ENCODE results near the gene TBL2. TPM values are rescaled to one million over a fixed set of nuclear protein-coding genes. Genes with fewer than 3 reads are reported as not detected.
"Not testable (repeated sequence)": the region's sequence is repeated elsewhere in the genome, so short reads cannot be mapped to it uniquely, and the experiment has no call there.

Gene TBL2
- total RNA-seq, 1 donor from 2014 or later: 35.5 TPM

DNA sequence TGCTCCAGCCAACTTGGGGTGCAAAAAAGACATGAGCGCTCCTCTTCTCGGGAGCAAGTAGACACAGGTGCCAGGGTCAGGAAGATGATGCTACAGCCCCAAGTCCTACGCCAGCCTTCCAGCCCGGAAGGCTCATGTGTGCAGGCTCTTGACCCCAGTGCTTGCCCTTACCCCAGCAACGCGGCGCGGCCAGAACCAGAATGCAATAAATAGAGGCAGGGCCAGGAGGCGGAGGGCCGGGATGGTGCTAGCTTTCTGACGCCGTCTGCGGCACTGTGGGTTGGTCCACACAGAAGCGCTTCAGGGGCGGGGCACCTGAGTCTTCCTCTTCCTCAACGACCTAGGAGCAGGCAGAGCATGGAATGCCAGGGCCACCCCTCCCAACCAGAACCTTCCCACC is 41.3 kb downstream of the TBL2 start:
- intact Hi-C loops (cut with micrococcal nuclease): no loop called here

DNA sequence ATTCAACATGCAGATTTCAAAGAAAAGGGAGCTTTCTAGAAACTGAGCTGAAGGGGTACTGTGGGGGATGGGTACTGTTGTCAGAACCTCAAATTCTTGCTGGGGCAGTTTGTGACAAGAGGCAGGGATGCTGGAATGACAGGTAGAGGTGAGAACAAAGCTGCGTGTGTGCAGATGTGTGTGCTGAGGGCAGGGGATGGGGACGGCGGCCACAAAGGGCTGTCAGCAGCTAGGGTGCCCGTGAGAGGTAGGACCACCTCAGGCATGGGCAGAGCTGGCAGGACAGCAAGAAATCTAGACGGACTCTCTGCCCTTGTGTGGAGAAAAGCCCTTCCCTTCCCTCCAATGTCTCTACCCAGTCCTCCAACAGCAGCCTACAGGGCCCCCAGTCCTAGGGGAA is 41.9 kb downstream of the TBL2 start:
- intact Hi-C loops (cut with micrococcal nuclease): no loop called here

DNA sequence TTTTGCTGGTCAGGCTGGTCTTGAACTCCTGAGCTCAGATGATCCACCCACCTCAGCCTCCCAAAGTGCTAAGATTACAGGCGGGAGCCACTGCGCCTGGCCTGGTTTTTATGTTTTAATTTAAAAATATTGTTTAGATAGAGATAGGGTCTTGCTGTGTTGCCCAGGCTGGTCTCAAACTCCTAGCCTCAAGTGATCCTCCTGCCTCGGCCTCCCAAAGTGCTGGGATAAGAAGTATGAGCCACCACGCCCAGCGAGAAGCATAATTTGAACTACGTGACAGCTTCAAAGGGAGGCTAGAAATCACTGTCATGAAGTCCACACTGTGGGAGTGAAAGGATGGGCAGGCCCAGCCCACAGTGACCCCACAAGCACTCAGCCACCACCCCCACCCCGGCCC is 42.5 kb downstream of the TBL2 start:
- intact Hi-C loops (cut with micrococcal nuclease): not testable (repeated sequence)

DNA sequence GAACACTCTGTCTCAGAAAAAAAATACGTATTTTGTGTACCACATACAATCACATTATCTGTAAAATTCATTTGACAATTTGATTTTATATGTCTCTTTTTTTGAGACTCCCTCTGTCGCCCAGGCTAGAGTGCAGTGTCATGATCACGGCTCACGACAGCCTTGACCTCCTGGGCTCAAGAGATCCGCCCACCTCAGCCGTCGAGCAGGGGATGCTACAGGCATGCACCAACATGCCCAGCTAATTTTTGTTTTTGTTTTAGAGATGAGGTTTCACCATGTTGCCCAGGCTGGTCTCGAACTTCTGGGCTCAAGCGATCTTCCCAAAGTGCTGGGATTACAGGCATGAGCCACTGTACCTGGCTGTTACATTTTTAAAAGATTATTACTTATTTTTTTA is 44.6 kb downstream of the TBL2 start:
- intact Hi-C loops (cut with micrococcal nuclease): no loop called here

DNA sequence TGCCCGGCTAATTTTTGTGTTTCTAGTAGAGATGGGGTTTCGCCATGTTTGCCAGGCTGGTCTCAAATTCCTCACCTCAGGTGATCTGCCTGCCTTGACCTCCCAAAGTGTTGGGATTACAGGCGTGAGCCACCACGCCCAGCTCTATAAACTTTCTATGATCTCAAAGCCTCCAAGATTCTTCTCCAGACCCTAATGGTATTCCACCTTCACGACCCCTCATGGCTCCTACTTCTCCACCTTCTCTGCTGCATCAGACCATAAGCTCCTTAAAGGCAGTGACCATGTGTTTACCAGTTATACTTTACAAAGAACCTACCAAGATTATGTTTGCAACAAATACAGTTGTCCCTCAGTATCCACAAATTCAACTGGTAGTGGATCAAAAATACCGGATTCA is 46.2 kb downstream of the TBL2 start:
- intact Hi-C loops (cut with micrococcal nuclease): no loop called here

DNA sequence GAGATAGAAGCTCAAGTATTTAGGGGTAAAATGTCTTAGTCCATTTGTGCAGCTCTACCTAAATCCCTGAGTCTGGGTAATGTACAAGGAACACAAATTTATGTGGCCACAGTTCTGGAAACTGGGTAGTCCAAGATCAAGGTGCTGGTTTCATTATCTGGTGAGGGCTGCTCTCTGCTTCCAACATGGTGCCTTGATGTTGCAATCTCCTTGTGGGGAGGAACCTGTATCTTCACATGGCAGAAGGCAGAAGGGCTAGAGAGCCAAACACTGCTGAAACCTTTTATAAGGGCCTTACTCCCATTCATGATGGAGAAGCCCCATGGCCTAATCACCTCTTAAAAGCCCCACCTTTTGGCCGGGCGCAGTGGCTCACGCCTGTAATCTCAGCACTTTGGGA is 47.6 kb downstream of the TBL2 start:
- intact Hi-C loops (cut with micrococcal nuclease): no loop called here

DNA sequence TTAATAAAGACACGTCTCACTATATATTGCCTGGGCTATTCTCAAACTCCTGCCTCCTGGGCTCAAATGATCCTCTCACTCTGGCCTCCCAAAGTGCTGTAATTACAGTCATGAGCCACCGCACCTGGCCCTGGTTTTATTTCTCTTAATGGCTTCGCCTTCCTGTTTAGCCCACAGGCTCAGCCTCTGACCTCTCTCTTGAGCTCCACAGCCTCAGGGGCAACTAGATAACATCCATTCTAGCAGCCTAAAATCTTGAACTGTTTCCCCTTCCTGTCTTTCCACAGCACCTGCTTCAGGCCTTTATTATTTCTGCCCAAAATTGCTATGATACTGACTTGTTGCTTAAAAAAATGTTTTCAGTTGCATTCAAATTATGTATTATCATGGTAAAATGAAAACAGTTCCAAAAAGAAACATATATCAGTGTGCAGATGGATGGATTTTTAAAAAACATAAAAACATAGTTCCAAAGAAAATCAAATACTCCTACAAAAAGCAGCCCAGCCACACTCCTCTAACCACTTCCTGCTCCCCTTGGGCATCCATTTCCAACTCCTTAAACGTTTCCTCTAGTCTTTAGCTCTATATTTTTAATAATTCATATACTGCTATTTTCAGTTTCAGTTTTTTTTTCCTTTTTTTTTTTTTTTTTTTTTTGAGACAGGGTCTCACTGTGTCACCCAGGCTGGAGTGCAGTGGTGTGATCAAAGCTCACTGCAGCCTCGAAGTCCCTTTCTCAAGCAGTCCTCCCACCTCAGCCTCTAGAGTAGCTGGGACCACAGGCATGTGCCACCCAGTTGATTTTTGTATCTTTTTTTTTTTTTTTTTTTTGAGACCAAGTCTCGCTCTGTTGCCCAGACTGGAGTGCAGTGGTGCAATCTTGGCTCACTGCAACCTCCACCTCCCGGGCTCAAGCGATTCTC is 51.2 kb downstream of the TBL2 start:
- intact Hi-C loops (cut with micrococcal nuclease): no loop called here

DNA sequence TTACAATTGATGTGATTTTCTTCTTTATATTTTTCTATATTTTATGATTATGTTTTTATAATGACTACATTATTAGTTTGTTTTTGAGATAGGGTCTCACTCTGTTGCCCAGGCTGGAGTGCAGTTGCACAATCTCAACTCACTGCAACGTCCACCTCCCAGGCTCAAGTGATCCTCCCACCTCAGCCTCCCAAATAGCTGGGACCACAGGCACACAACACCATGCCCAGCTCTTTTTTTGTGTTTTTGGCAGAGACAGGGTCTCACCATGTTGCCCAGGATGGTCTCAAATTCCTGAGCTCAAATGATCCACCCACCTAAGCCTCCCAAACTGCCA is 52.3 kb downstream of the TBL2 start:
- intact Hi-C loops (cut with micrococcal nuclease): not testable (repeated sequence)

DNA sequence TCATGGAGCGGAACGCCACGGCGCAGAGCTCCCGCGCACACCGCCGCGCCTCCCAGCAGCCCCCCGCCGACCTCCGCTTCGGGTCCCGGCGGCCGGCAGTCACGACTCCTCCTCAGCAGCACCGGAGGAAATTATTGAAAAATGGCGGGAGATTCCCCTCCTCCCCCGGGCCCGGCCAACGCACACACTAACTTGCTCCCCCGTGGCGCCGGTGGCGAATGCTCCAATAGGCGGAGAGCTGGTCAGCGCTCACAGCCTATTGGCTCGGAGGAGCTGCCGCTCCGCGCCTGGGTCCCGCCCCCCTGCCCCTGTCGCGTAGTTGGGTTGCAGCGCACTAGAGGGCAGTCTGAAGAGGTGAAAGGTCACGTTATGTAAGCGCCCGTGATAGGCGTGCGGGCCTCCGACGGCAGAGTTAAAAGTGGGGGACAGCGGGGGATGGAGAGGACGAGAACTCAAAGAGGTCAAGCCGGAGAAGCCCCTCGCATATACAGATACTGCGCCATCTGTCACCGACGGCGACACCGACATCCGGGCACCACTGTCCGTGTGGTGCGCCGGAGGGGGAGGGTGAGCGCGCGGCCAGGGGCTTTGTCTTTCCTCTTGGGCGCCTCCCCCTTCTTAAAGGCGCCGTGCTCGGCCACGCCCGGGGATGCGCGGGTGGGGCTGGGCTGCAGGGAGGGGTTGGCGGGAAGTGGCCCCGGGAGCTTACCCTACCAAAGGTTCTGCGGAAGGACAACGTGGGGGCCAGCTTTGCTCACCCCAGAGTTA is 56.1 kb downstream of the TBL2 start, which contains the start of gene BAZ1B:
Gene BAZ1B, minus strand, starts transcription at position 189 of the 768 bp plus-strand sequence. CDS start 360 bp downstream, outside the sequence.
- intact Hi-C loops (cut with micrococcal nuclease): loop anchor here (1.0 to 5.0 kb wide), 10 partner anchors 35 to 695 kb away; partner anchors contain the start of genes ABHD11, BCL7B, BUD23 and DNAJC30

DNA sequence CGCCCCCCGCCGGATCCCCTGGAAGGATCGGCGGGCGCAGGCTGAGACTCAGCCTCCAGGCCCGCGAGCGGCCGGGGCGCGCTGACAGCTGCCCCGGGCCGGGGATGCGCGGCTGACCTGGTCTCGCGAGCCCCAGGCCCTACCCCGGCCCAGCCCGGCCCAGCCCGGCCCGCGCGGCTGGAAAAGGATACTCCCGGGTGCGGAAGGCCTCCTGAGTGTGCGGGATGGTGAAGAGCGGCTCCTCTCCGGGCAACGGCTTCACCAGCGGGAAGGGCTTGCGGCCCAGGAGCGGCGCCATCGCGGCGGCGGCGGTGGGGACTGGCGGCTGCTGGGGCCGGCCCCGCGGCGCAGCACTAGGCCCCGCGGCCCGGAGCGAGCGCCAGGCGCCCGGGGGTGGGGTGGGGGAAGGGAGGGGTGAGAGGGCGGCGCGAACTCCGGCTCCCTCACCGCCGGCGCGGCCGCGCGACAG is 56.7 kb downstream of the TBL2 start:
- intact Hi-C loops (cut with micrococcal nuclease): loop anchor here (1.0 to 5.0 kb wide), 10 partner anchors 36 to 694 kb away; partner anchors contain the start of genes ABHD11, BCL7B, BUD23 and DNAJC30

DNA sequence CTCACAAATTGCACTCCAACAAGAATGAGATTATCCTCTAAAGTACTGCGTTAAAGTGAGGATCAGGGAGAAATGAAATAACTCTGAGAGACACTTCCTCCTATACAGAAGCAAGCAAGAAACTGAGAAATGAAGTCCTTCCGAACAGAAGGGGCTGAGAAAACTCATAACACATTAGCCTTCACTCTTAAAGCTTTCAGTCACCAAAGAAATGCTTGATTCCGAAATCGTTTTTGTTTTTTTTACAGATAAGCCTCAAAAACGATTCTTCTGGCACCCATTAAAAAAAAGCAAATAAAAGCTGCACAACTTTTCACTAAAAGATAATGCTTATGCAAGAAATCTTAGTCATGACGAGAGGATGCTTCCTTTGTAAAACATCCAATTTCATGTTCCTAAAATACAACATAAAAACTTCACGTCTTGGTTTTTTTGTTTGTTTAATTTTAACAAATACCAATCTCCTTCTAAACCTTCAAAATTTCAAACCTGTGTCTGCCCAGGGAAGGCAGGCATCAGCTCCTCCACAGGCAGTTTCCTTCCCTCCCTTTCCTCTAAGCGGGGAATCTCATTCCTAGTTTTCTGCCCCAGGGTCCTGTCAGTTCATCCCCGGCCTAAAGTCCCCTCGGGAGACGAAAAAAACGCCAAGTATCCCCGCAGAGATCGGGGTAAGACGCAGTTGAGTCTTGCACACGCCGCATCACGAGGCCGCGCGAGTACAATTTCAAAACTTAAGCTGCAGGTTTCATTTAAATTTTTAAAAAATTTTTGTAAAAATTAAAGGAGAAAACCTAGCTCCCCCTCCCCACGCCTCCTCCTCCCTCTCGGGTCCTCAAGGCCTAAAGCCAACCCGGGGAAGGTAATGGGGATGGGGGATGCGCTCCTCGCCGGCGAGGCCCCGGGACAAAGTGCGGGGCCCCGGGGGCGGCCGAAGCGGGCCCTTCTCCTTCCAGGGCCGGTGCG is 57.4 kb downstream of the TBL2 start:
- intact Hi-C loops (cut with micrococcal nuclease): loop anchor here (5.0 kb wide), 3 partner anchors 69 to 694 kb away; partner anchors contain the start of genes TYW1B and VPS37D

DNA sequence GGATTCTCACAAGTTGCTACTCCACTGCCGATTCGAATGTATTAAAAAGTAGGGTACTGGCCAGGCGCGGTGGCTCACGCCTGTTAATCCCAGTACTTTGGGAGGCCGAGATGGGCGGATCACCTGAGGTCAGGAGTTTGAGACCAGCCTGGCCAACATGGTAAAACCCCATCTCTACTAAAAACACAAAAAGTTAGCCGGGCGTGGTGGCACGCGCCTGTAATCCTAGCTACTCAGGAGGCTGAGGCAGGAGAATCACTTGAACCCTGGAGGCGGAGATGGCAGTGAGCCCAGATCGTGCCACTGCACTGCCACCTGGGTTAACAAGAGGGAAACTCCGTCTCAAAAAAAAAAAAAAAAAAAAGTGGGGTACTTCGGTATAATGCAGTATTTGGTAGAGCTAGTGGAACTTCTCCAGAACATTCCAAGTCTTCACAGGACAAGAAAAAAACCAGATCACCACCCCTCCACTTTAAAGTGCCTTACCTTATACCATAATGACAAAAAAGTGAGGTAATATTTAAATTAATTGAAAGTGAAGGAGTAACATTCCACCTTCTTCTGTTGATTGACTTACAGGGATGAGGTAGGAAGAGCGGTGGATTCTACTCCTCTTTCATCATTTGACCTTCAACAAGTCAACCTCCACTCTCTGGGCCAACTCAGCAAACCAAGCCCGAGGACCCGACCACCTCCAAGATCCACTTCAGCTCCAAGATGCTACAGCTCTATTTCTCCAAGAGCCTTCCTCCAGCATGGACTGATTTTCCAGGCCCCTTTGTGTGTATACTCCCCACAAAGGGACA is 58.3 kb downstream of the TBL2 start:
- intact Hi-C loops (cut with micrococcal nuclease): loop anchor here (5.0 kb wide), 3 partner anchors 68 to 693 kb away; partner anchors contain the start of genes TYW1B and VPS37D

DNA sequence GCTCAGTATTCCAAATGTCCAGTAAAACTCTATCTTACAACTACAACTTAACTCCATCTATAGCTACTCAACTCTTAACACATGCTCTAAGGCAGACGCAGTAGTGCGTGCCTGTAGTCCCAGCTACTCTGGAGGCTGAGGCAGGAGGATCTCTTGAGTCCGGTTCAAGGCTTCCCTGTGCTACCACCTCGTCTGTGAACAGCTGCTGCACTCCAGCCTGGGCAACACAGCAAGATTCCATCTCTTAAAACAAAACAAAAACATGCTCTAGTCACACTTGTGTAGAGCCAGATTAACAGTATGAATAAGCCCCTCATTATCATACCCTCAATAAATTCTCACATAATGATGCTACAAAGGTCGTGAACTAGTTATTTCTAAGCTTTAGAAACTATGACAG is 59.9 kb downstream of the TBL2 start:
- intact Hi-C loops (cut with micrococcal nuclease): no loop called here

Other genes with a start within 250 kb of the TBL2 start
- not detected in 2 replicates for gene FZD9, start 144.8 kb downstream of the TBL2 start, total RNA-seq
- 89.0 and 95.4 TPM in 2 replicates for gene BAZ1B, start 56.3 kb downstream of the TBL2 start, total RNA-seq
- gene BCL7B, start 20.9 kb downstream of the TBL2 start, total RNA-seq: 78.6 and 82.7 TPM in 2 replicates
- not detected in 2 replicates for gene MLXIPL, start 45.9 kb upstream of the TBL2 start, total RNA-seq
- gene VPS37D, start 89.3 kb upstream of the TBL2 start, total RNA-seq: 0.15 and 0.27 TPM in 2 replicates
- 8.3 and 9.3 TPM in 2 replicates for gene DNAJC30, start 104.9 kb upstream of the TBL2 start, total RNA-seq
- gene BUD23, start 105.0 kb upstream of the TBL2 start, total RNA-seq: 72.8 and 78.7 TPM in 2 replicates
- 15.7 and 16.4 TPM in 2 replicates for gene STX1A, start 141.1 kb upstream of the TBL2 start, total RNA-seq
- 13.2 and 16.7 TPM in 2 replicates for gene ABHD11, start 160.2 kb upstream of the TBL2 start, total RNA-seq
- gene CLDN3, start 191.7 kb upstream of the TBL2 start, total RNA-seq: not detected in 2 replicates

All from T-helper 1 cell treated with Interleukin-12 subunit alpha and Interleukin-12 subunit beta and Interleukin-4 antibody, amounts not matched to agents 30 ng/mL and 1 ng/mL, for 36 hours (primary cell).